Hindlimb muscle (tissue), 1 donor: ENCODE measurements around the gene NMU. TPM values are rescaled to one million over a fixed set of nuclear protein-coding genes. Genes with fewer than 3 reads are reported as not detected.
"Not testable (repeated sequence)": the region's sequence is repeated elsewhere in the genome, so short reads cannot be mapped to it uniquely, and the experiment has no call there.

Experiments
- DNase-seq: peaks from one replicate; pipeline ENCODE4 v3.0.0-alpha.2; 2013
- polyA plus RNA-seq: library from polyadenylated mRNA; unstranded; fragments of 120-200 nt; gene quantifications from one replicate; pipeline ENCODE4 v1.2.1, GENCODE V29; 2013; ENCODE audit not compliant: insufficient read length

The NMU gene, protein sequence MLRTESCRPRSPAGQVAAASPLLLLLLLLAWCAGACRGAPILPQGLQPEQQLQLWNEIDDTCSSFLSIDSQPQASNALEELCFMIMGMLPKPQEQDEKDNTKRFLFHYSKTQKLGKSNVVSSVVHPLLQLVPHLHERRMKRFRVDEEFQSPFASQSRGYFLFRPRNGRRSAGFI
- polyA plus RNA-seq: 1.2 TPM

DNA sequence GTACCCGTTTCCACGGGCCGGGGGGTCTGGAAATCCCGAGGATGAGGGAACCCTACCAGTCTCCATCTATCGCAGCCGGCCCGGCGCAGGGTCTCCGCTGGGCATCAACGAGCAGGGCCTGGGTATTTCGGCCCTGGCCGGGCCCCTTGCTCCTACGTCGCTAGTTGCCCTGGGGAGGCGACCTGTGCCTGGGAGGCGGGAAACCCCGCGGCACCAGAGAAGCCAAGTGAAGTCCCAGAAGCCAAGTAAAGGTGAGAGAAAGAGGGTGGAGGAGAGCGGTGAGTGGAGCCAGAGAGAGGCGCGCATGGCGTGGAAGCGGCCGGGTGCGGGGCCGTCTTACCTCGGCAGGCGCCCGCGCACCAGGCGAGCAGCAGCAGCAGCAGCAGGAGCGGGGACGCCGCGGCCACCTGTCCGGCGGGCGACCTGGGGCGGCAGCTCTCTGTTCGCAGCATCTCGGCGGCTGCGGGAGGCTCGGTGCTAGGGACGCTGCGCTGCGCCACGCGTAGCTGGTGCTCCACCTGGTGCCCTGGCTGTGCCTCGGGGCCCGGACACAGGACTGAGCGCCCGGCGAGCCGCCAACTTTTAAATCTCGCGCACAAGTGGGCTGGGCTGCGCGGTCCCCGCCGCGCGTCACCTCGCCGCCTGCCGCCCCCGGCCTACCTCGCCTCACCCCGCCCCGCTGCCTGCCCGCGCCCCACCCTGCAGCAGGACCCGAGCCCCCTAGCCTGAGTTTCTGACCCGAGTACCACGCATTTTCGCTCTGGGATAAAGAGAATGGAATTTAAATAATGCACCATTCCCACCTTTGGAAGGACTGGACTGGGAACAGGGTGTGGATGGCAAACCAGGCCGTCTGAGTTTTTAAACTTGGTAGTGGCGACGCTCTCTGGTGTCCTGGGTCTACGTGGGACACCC lies at the start of gene NMU:
NMU (minus strand) TSS at position 558 of the 915 bp plus-strand sequence; CDS start at position 452, 106 bp downstream.
- peak; percentile 17 for DNase-seq

DNA sequence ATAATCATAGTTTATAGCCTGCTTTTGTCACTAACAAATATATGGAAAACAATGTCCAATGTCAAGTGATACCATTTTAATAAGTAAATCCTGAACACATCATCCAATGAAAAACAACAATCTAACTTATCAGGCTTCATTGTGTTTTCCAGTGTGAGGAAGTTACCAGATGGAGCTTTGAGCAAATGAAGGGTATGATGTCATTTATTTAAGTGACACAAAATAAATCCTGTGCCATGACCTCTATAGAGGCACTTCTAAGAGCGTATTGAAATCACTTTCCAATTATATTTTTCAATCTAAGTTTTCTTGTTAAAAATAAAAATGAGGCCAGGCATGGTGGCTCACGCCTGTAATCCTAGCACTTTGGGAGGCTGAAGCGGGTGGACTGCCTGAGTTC lies 48.2 kb upstream of the NMU start:
- DNase-seq: no peak

DNA sequence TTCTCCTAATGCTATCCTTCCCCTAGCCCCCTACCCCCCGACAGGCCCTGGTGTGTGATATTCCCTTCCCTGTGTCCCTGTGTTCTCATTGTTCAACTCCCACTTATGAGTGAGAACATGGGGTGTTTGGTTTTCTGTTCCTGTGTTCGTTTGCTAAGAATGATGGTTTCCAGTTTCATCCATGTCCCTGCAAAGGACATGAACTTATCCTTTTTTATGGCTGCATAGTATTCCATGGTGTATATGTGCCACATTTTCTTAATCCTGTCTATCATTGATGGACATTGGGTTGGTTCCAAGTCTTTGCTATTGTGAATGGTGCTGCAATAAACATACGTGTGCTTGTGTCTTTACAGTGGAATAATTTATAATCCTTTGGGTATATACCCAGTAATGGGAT lies 46.7 kb upstream of the NMU start:
- not testable (repeated sequence) for DNase-seq

DNA sequence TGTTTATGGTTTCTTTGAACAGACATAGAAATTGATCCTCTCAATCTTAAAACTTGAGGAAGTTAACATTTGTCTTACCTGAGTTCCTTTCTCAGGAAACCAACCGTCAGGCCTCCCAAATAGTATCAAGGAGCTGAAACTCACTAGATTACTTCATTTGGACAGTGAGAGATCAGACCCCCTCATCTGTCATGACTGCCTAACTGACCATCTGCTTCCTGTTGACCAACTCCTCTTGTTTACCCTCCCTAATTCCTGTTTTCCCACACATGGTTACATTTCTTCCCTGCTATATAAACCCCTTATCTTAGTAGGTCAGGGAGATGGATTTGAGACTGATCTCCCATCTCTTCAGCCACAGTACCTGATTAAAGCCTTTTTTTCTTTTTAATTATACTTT lies 46.2 kb upstream of the NMU start:
- DNase-seq: no peak

DNA sequence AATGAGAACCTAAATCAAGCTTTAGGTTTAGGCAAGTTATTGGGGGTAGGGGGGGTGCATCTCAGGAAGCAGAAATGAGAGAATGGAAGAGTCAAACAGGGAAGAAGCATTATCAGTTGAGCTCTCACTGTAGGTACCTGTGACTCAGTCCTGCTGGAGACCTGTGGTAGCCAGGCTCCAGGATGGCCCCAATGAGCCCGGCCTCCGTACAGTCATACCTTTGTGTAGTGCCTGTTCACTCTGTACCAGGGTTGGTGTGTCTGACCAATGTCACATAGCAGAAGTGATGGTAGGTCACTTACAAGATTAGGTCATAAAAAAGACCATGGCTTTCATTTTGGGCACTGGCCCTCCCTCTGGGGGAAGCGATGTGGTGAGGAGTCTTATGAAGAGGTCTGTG lies 45.3 kb upstream of the NMU start:
- no peak for DNase-seq

DNA sequence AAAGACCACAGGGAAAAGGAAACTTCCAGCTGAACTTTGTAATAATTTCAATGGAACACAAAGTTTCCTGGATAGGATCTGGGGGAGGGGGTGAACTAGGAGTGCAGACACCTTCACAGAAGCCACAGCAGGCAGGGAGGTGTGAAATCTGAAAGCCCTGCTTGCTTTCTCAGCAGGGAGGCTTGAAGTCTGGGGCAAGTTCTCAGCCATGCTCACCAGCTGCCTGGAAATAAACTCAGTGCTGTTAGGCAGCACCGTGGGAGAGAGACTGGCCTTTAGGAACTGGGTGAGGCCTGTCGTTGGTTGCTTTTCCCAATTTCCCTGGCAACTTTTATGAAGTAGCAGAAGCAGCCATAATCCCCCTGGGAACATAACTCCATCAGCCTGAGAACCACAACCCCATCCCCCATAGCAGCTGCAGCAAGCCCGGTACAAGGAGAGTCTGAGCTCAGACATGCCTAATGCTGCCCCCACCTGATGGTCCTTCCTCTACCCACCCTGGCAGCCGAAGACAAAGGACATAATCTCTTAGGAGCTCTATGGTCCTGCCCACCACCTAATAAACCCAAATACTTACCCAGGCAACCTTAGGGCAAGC lies 39.2 kb upstream of the NMU start:
- DNase-seq: no peak

DNA sequence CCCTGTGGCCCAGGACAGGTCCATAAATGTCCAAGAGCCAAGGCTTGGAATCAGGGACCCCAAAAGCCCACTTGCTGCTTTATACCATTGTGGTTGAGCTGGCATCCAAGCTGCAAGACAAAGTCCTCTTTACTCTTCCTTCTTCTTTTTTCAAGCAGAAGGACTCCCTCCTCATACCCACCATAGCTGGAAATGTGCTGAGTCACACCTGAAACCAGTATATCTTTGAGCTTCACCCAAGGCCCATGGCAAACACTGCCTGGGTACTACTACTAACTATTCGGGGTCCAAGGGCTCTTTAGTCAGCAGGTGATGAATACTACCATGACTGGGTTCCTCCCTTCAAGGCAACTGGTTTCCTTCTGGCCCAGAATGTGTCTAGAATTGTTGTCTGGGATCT lies 37.3 kb upstream of the NMU start:
- DNase-seq: no peak

DNA sequence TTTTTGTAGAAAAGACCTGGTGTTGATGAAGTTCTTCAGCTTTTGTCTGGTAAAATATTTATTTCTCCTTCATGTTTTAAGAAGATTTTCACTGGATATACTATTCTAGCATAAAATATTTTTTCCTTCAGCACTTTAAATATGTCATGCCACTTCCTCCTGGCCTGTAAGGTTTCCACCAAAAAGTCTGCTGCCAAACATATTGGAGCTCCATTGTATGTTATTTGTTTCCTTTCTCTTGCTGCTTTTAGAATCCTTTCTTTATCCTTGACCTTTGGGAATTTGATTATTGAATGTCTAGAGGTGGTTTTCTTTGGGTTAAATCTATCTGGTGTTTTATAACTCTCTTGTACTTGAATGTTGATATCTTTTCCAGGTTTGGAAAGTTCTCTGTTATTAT lies 35.6 kb upstream of the NMU start:
- no peak for DNase-seq

DNA sequence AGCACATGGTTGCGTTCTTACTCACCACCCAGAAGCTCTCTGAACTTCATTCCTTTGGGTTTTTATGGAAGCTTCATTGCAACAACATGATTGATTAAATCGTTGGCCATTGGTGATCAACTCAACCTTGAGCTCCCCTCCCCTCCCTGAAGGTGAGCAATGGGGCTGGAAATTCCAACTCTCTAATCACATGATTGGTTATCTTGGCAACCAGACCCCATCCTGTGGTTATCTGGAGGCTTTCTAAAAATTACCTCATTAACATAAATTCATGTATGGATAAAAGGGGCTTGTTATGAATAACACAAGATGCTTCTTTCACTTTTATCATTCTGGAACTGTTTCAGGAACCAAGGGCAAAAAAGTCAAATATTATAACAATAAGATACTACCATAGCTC lies 34.6 kb upstream of the NMU start:
- DNase-seq: no peak

DNA sequence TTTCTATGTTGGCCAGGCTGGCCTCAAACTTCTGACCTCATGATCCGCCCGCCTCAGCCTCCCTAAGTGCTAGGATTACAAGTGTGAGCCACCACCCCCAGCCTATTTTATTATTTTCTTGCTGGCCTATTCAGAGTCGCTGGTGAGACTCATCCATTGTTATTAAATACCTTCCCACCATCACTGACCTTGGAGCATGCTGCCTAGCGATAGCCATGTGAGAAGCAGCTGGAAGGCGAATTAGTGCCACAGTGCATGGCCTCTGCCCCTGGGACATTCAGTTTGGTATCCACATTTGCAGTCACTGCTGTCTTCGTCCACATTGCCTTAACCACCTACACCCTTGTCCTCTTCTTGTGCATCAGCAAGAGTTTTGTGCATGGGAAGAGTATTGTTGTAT lies 32.4 kb upstream of the NMU start:
- DNase-seq: no peak

DNA sequence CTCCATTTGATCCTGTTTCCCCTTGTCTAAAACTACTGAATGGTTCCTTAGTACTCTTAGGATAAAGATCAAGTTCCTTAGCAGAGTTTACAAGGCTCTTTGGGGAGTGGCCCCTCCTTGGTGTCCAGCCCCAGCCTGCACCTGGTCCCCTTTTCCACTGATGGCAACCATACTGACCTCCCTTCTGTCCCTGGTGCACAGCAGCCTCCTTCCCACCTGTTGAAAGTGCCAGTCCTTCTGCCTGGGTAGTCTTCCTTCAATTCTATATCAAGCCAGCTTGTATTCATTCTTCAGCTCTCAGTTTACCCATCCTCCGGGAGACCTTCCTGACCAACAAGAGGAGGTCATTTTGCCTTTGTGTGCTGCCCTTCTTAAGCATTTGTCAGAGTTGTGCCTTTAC lies 30.4 kb upstream of the NMU start:
- DNase-seq: no peak

DNA sequence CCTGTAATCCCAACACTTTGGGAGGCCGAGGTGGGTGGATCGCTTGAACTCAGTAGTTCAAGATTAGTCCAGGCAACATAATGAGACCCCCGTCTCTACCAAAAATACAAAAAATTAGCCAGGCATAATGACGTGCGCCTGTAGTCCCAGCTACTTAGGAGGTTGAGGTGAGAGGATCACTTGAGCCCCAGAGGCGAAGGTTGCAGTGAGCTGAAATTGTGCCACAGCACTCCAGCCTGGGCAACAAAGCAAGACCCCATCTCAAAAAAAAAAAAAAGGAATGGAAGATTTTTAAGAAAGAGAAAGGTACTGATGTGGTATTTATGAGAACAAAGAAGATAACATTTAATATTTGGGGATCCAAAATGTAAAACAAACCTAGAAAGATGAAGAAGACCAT lies 27.0 kb upstream of the NMU start:
- DNase-seq: no peak

DNA sequence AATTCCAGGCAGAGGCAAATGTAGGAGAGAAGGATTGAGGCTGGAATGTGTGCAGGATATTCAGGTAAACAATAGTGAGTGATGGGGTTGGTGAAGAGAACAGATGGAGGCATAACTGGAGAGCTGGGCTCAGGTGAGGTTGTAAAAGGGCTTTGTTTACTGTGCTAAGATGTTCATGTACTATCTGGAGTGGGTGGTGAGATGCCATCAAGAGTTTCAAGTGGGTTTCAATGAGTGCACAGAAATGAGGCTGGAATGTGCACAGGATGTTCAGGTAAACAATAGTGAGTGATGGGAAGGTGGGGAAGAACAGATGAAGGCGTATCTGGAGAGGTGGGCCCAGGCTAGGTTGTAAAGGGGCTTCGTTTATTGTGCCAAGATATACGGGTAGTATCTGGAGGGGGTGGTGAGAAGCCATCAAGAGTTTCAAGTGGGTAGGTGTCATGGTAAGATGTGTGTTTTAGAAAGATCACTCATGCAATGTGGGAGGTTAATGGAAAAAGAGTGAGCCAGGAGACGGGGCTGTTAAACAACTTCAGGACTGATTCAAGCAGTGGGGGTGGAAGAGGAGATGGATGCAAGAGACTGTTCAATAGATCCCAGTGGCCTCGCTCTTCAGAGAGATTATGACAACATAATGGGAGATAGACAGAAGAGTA lies 25.4 kb upstream of the NMU start:
- DNase-seq: no peak

DNA sequence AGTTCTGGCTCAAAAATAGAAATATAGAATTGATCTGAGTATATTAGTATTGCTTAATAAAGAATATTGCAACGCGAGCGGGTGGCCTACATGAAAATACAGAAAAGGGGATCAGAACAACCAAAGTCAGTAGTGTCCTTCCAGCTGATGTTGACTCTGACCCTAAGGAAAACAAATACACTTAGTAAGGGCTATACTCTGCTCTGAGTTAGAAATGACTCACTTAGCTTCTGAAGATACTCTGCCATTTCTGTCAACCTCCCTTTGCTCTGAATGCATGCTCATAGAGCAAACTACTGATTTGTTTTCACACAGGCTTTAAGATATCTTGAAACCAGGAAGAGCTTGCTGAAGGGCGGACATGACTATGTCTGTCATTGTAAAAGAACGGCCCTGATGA lies 22.6 kb upstream of the NMU start:
- DNase-seq: no peak

DNA sequence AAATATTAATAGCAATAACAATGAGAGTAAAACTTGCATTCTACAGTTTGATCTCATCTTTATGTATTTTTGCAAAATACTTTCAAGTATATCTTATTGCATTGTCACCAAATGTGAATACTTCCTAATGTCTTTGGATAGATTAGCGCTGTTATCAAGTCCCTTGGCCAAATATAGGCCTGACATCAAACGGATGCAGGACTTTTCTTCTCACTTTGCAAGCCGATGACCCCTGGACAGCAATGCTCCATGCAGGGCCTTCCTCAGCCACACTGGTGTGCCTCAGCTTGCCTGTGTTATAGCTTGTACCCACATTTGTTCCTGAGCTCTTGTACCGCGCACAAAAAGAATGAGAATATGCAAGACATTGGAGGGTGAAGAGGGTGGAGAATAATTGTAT lies 18.0 kb upstream of the NMU start:
- no peak for DNase-seq

DNA sequence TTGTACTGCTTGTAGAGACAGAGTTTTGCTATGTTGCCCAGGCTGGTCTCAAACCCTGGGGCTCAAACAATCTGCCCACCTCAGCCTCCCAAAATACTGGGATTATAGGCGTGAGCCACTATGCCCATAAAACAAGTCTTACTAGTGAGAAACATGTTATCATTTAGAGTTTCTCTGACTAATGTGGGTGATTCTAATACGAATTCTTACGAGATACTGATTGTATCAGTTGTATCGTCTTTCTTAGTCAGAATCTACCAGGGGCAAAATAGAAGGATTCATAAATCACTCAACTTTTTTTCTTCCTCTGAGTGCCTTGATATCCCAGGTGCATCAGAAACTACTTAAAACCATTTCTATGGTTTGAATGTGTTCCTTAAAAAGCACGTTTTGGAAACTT lies 14.4 kb upstream of the NMU start:
- no peak for DNase-seq

DNA sequence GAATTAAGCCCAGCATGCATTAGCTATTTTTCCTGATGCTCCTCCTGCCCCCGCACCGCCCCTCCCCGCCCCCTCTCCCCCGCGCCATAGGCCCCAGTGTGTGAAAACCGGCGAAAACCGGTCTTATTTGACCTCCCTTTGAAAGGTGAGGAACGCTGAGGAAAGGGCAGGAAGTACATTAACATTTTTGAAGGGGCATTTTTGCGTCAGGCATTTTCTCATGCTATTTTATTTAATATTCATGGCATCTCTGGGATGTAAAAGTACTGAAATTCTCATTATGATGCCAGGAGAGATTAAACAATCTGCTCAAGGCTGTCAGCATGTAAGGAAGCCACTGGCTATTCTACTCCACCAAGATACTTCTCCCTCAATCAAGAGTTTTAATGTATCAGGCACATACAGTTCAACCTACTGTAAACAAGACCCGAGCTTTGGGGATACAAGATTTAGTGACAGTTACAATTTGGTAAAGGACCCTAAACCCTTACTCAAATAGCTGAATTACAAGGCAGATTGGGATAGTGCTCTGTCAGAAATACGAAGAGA lies 1.2 kb upstream of the NMU start:
- no peak for DNase-seq

DNA sequence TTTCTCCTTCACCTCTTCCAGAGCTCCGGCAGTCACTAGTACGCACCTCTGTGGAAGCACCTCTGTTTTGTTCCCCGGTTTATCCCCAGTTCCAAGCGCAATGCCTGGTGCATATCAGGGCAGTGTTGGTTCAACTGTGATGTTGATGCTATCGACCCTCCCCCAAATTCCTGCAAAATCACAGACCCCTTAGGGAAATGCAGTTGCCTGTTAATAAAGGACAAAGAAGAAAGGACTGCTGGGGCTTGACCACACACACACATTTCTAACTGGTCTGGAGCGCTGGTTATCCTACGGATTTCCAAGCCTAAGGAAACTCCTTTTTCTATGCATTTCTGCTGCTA lies 530 bp upstream of the NMU start:
- no peak for DNase-seq

DNA sequence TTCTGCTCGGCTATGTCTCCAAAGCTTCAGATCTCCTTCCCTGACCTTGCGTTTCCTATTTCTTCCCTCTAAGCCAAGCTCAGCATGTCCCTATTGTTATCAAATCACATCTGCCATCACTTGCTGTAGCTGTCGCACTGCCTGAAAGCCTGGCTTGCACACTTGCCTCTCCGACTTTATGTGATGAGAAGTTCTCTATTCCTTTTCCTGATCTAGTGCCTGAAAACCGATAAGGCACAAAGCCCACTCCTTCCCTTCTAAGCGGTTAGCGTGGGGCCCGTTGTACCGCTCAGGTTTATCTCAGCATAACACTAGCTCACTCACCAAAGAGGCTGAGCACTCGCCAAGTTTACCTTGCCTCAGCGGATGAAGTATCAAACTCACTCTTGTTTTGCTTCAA lies 816 bp downstream of the NMU start:
- DNase-seq: no peak

DNA sequence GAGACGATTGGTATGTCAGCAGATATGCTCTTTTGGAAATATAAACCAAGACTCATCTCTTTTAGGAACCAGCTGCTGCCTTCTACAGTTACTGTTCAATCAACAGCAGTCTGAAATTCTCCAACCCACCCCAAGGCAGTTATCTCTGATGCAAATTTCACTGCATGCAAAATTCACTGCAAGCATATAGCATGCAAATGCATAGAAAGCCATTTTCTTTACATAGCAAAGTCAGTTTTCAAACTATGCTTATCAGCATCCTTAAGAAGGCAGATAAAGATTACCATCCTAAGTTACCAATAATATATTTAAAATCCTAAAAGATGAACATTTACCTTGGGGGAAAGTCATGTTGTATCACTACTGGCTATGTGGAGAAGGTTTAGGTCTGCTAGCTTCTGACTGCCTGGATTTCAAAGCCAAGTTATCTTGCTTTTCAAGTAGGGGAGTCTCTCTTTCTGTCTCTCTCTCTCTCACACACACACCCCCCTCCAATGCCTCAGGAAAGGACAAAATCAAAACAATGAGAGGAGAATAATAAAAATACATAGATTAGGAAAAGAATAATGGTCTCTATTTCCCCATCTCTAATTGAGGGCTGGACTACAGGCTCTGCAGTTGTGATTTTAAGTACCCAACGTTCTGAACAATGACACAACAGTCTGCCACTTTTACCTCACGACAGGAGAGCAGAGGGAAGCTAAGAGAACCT lies 1.5 kb downstream of the NMU start:
- no peak for DNase-seq

DNA sequence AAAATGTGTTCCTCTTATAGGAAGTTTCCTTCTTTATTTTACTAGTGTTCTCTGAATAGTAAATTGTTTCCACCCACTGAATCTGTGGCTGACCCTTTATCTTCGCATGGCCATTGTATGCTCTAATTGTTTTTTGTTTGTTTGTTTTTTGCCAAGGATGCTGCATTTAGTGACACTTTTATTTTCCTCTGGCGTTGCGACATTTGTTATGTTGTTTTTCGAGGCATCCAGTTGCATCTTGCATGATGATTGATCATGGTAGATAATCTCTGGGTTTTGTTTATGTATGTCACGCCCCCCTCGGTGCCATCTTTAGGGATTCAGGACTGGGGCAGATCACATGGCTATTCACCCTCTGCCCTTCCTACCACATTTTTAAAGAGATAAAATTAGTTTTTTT lies 2.2 kb downstream of the NMU start:
- DNase-seq: no peak

DNA sequence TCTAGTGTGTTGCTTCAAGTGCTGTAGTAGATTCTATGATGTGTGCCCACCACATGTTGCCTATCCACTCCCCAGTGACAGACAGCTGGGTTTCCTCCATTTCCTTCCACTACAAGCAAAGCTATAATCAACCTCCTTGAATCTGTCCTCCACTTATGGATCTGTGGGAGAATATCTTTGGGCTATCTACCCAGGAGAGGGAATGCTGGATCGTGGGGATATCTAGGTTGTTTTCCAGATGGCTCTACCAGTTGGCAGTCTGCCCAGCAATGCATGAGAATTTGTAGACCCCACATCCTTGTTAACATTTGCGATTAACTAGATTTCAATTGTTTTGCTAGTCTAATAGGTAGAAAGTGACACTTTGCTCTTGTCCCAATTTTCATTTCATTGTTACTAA lies 10.3 kb downstream of the NMU start:
- DNase-seq: no peak

DNA sequence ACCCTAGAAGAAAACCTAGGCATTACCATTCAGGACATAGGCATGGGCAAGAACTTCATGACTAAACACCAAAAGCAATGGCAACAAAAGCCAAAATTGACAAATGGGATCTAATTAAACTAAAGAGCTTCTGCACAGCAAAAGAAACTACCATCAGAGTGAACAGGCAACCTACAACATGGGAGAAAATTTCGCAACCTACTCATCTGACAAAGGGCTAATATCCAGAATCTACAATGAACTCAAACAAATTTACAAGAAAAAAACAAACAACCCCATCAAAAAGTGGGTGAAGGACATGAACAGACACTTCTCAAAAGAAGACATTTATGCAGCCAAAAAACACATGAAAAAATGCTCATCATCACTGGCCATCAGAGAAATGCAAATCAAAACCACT lies 12.0 kb downstream of the NMU start:
- DNase-seq: not testable (repeated sequence)
